ELF-1 (cell line): ENCODE measurements around the gene GULP1.

ENCODE experiments used
- DNase-seq: peaks from one replicate; pipeline ENCODE4 v3.0.0-alpha.2; 2016; ENCODE audit warnings: low read depth, low spot score

Gene GULP1

GRCh38 chr2:188471166-188471565 is 179.5 kb downstream of the GULP1 start:
- DNase-seq = no peak

DNA sequence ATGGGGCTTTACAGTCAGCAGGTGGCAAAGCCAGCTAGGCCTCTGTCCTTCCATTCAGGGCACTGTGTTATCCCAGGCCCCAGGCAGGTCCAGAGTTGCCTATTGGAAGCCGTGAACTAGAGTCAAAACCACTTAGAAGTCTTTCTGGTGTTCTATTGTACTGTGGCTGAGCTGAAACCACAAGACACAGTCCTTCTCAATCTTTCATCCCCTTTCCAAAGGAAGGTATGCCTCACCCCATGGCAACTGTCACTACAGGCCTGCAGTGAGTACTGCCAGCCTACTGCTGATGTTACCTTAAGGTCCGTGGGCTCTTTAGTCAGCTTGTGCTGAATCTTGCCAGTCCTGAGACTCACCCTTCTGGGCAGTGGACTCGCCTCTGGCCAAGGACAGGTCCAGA is 181.6 kb downstream of the GULP1 start:
- no peak for DNase-seq

GRCh38 chr2:188474316-188474715 is 182.6 kb downstream of the GULP1 start:
- no peak for DNase-seq

GRCh38 chr2:188475945-188476344 is 184.3 kb downstream of the GULP1 start:
- no peak for DNase-seq

DNA sequence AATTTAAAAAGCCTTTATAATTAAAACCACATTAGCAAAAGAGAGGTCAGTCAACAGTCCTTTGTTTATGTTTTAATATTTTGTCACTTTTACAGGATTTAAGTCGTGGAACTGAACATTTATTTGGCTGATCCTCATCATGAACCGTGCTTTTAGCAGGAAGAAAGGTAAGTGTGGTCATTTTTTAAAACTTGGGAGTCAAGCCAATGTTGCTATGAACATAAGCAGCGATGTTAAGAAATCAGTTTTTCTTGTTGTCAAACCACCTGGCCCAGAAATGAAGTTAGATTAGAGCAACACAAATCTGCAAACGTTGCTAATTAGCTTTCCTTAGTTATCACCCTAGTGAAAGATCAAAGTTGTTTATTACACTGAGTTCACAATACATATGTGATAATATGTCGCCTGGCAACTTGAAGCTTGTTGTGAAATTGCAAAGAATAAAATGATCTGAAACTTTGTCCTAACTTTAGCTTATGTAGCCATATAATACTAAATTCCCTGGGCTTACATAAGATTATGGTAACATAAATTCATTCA is 186.0 kb downstream of the GULP1 start:
- no peak for DNase-seq

DNA sequence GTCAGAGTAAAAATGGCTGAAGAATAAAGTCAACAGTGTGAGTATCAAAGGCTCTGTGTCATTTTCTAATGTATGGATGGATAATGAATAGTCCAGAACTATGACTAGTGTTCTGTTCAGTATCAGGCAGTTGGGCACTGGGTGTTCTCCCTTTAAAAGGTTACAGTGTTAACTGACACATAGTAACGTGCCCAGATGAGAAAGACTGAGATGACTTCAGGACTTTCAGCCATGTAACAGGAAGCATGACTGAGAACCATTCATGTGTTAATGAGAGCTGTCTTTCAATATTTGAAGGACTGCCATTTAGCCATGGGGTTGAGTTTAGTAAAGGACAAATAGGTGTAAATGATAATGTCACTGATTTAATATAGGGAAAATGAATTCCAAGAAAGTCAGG is 187.1 kb downstream of the GULP1 start:
- no peak for DNase-seq

GRCh38 chr2:188481474-188481873 is 189.8 kb downstream of the GULP1 start:
- DNase-seq = no peak

- DNase-seq = no peak
These were observed 193.8 kb downstream of the GULP1 start for GRCh38 chr2:188485496-188485895.

DNA sequence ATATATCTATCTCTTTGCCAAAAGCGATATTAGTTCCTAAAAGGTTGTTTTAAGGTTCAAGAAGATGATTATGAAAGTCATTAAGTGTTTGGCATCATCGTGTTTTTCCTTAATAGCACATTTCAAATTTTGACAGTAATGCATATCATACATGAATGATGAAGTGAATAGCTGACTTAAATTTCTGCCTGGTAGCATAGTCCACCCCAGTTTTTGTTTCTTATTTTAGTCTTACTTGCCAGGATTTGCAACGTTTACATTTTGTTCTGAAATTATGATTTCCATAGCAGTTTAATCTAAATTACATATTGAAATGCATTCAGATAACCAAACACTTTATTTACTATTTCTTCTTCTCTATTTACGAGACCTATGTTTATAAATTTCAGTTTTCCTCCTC is 201.1 kb downstream of the GULP1 start:
- DNase-seq = no peak

DNA sequence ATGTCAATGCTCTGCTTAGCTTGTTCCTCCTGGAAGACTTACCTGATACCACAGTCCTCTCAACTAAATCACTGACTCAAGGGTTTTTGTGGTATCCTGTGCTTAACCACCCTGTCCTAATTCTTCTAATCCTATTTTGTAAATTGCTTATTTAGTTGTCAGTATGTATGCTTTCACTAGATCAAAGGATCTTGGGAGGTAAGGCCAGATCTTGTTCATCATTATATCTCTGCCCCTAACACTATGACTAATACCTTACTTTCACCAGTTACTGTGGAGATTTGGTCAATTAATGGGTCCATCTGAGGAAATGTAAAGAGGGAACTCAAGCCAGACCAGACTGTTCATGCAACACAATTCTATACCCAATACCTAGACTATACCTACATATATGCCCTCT is 203.2 kb downstream of the GULP1 start:
- DNase-seq = no peak

- no peak for DNase-seq
These were observed 204.3 kb downstream of the GULP1 start for GRCh38 chr2:188495969-188496431.

- no peak for DNase-seq
These were observed 206.1 kb downstream of the GULP1 start for GRCh38 chr2:188497726-188498125.

DNA sequence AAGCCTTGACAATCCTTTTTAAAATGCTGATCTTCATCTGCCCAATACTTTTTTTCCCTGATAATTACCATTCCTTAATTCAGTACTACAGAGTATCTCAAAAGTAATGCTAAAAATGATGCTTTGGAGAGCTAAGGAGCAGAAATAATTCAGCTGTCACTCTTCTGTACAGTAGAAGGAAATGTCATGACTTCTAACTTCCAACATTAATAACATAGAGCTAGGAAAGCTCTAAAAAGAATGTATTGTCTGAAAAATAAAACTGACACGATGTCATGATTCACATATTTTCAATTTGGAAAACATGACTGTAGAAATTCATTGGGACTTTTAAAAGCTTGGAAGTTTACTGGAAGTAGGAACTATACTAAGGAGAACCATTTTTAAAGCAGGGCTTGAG is 212.3 kb downstream of the GULP1 start:
- no peak for DNase-seq

DNA sequence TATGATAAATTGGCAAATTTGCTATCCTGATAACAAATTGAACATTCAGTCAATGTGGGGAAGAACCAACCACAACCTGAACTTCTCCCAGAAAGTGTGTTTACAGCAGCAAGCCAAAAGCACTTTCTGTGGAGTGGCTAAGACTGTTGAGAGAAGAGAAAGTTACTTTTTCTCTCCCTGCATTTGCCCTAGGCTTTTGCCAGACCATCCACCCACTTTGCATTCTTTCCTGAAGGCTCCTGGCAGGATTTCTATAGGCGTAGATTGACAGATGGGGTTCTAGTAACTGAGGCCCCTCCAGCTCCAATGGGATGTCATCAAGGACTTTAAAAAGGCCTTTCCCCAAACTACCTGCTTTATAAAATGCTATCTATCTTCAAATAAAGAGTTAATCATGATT is 215.2 kb downstream of the GULP1 start:
- peak; percentile 65 for DNase-seq

- DNase-seq = no peak
These were observed 219.7 kb downstream of the GULP1 start for GRCh38 chr2:188511346-188511745.

DNA sequence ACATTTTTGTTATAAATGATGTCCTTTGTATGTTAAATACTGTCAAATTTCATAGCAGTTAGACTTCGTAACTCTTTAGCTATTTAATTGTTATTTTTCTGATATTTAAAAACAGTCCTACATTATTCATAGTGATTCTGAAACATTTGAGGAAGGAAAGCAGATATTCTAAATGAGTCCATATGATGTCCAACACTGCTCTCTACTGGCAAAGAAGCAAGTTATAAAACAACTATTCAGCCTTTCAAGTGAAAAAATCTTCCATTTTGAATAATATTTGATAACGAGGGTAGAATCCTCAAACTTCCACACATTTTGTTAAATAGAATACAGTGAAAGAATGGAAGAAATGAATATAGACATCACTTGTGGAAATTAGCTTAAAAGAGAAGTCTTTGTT is 220.8 kb downstream of the GULP1 start:
- DNase-seq = no peak

- DNase-seq = no peak
These were observed 224.2 kb downstream of the GULP1 start for GRCh38 chr2:188515918-188516317.

GRCh38 chr2:188517549-188518215 is 226.0 kb downstream of the GULP1 start:
- peak; percentile 77 for DNase-seq

- peak; percentile 37 for DNase-seq
These were observed 226.7 kb downstream of the GULP1 start for GRCh38 chr2:188518381-188518780.

DNA sequence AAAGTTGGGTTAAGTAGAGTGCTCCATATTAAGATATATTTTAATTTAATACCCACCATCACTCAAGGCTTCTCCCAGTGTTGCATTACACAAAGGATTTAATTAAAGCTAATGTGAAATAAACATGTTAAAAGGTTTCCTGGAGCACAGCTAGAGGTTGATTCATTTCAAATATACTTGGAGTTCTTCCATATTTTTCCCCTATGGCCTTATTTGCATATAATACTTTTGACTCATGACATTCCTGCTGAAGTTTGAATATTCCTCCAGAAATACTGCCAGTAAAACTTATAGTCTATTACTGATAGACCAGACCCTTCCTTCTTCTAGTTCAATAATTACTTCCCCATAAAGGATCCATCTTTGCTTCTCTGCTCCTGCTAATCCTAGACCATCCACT is 227.5 kb downstream of the GULP1 start:
- DNase-seq = no peak

- no peak for DNase-seq
These were observed 230.8 kb downstream of the GULP1 start for GRCh38 chr2:188522517-188522916.

GRCh38 chr2:188523919-188524318 is 232.2 kb downstream of the GULP1 start:
- no peak for DNase-seq

GRCh38 chr2:188524519-188525113 is 232.9 kb downstream of the GULP1 start:
- DNase-seq = peak; percentile 49
